ENCODE results near the gene C17orf75. TPM values are rescaled to one million over a fixed set of nuclear protein-coding genes. Genes with fewer than 3 reads are reported as not detected.

The C17orf75 gene
- total RNA-seq, 1 experiment from 2014 or later = 26.9 TPM

GRCh38 chr17:32288615-32289014 lies 53.4 kb downstream of the C17orf75 start:
- H3K4me1 ChIP-seq (ENCODE audit: insufficient read depth, low read length, poor library complexity, severe bottlenecking) = no peaks in the 10 kb centered on the region
- no peak overlapping the region for H3K27ac ChIP-seq (ENCODE audit: low read depth, low read length, poor library complexity, severe bottlenecking)
- no peak for TF ChIP-seq EZH2 (IDR thresholded peaks at IDR 0.05; ENCODE audit: borderline replicate concordance, low read depth, low read length, poor library complexity, severe bottlenecking)
- no peak for TF ChIP-seq CTCF (conservative IDR thresholded peaks at IDR 0.05; ENCODE audit: low read depth, low read length)
- BruUV-seq (replicated peaks) = no TSS peak
- ChIA-PET POLR2A (ENCODE audit: low non-redundant PET) (no interaction called here), CTCF (no interaction called here)
- no peak for DNase-seq (ENCODE audit: low spot score)
- no peaks in the 10 kb centered on the region for H3K36me3 ChIP-seq (ENCODE audit: insufficient read depth, low read length, poor library complexity, severe bottlenecking)
- intact Hi-C loops (cut with micrococcal nuclease; ENCODE audit: unreplicated experiment) = no loop called here
- no peak overlapping the region for H3K4me3 ChIP-seq (ENCODE audit: low read depth, low read length, poor library complexity, severe bottlenecking)
- H3K9me3 ChIP-seq (ENCODE audit: low read depth, low read length, poor library complexity, severe bottlenecking) = no peaks in the 10 kb centered on the region
- no peaks in the 10 kb centered on the region for H3K27me3 ChIP-seq (replicated peaks; ENCODE audit: insufficient read depth, low read depth, low read length, poor library complexity)

- no peak for TF ChIP-seq CTCF (conservative IDR thresholded peaks at IDR 0.05; ENCODE audit: low read depth, low read length)
- TF ChIP-seq EZH2 (IDR thresholded peaks at IDR 0.05; ENCODE audit: borderline replicate concordance, low read depth, low read length, poor library complexity, severe bottlenecking) = no peak
- Histone ChIP-seq H3K9me3 (ENCODE audit: low read depth, low read length, poor library complexity, severe bottlenecking) (no peaks in the 10 kb centered on the region), H3K4me1 (ENCODE audit: insufficient read depth, low read length, poor library complexity, severe bottlenecking) (no peaks in the 10 kb centered on the region), H3K27me3 (replicated peaks; ENCODE audit: insufficient read depth, low read depth, low read length, poor library complexity) (no peaks in the 10 kb centered on the region), H3K27ac (ENCODE audit: low read depth, low read length, poor library complexity, severe bottlenecking) (no peak overlapping the region), H3K36me3 (ENCODE audit: insufficient read depth, low read length, poor library complexity, severe bottlenecking) (no peaks in the 10 kb centered on the region), H3K4me3 (ENCODE audit: low read depth, low read length, poor library complexity, severe bottlenecking) (no peak overlapping the region)
- ChIA-PET POLR2A (ENCODE audit: low non-redundant PET) (no interaction called here), CTCF (no interaction called here)
- intact Hi-C loops (cut with micrococcal nuclease; ENCODE audit: unreplicated experiment) = no loop called here
- no TSS peak for BruUV-seq (replicated peaks)
- no peak for DNase-seq (ENCODE audit: low spot score)
These were observed 54.0 kb downstream of the C17orf75 start for GRCh38 chr17:32287804-32288511.

DNA sequence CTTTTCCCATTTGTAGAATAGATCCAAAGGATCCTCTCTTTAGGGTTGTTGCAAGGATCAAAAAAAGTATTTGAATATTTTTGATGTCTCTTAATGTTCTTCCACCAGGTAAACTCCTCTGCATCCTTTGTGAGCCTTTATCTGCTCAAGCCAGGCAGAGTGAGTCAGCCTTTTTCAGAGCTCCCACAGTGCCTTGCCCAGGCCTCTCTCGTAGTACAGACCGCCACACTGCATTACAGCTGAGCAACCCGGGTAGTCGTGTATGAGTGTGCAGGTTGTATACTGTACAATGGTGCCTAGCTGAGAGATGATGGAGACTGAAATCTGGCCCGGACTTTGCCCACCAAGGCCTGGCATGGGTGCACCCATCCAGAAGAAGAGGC lies 55.5 kb downstream of the C17orf75 start:
- Histone ChIP-seq H3K9me3 (ENCODE audit: low read depth, low read length, poor library complexity, severe bottlenecking) (no peaks in the 10 kb centered on the region), H3K27ac (ENCODE audit: low read depth, low read length, poor library complexity, severe bottlenecking) (no peak overlapping the region), H3K4me1 (ENCODE audit: insufficient read depth, low read length, poor library complexity, severe bottlenecking) (no peaks in the 10 kb centered on the region), H3K27me3 (replicated peaks; ENCODE audit: insufficient read depth, low read depth, low read length, poor library complexity) (no peaks in the 10 kb centered on the region), H3K4me3 (ENCODE audit: low read depth, low read length, poor library complexity, severe bottlenecking) (no peak overlapping the region), H3K36me3 (ENCODE audit: insufficient read depth, low read length, poor library complexity, severe bottlenecking) (no peaks in the 10 kb centered on the region)
- ChIA-PET CTCF (no interaction called here), POLR2A (ENCODE audit: low non-redundant PET) (no interaction called here)
- DNase-seq (ENCODE audit: low spot score) = no peak
- no TSS peak for BruUV-seq (replicated peaks)
- TF ChIP-seq CTCF (conservative IDR thresholded peaks at IDR 0.05; ENCODE audit: low read depth, low read length) (no peak), EZH2 (IDR thresholded peaks at IDR 0.05; ENCODE audit: borderline replicate concordance, low read depth, low read length, poor library complexity, severe bottlenecking) (no peak)
- intact Hi-C loops (cut with micrococcal nuclease; ENCODE audit: unreplicated experiment) = no loop called here
